B cell (primary cell): Measurements from ENCODE around the gene COL9A3. TPM values are rescaled to one million over a fixed set of nuclear protein-coding genes. Genes with fewer than 3 reads are reported as not detected.

Experiments
- ATAC-seq: fragments of 200-7000 bp; cut with Tn5 transposase; one replicate; pipeline ENCODE4 v1.10.0; 2021; ENCODE audit warnings: low read depth, mild to moderate bottlenecking, moderate number of reproducible peaks, moderate library complexity
- CTCF ChIA-PET: fragments of 350-600 bp; sonication (Branson Sonifier 250); formaldehyde crosslinking; loops from one replicate; lab custom pipeline; 2021; ENCODE audit warnings: antibody characterized with exemption, inconsistent platforms; lab: Charles Lee
- POLR2A ChIA-PET: fragments of 350-600 bp; sonication (Branson Sonifier 250); formaldehyde crosslinking; loops from one replicate; lab custom pipeline; 2021; ENCODE audit warnings: antibody characterized with exemption; lab: Charles Lee
- DNase-seq: peaks from one replicate; pipeline ENCODE4 v3.0.0; 2013
- H2AFZ ChIP-seq: 2 replicates; pipeline ENCODE4 v1.6.1; 2012; ENCODE audit warnings: mild to moderate bottlenecking, low read depth, low read length; ENCODE audit not compliant: insufficient read depth, poor library complexity, severe bottlenecking
- H3K27ac ChIP-seq, 2 donors: 1 replicate in 1 of 2; 2 replicates in 1 of 2; pipeline ENCODE4 v1.5.1; 2012 to 2013; ENCODE audit warnings: low read length in 2 of 2, mild to moderate bottlenecking in 2 of 2, moderate library complexity in 1 of 2
- H3K27me3 ChIP-seq, 4 experiments: fragments of 200-600 bp in 1 of 4; sonication (generic) in 1 of 4; replicated peaks in 1 of 4; 1 replicate in 2 of 4; 2 replicates in 2 of 4; pipeline versions ENCODE4 v1.6.1 to v1.7.0; 2013 to 2016; ENCODE audit warnings: low read length in 3 of 4, mild to moderate bottlenecking in 2 of 4, mixed read lengths in 1 of 4, moderate library complexity in 1 of 4; ENCODE audit not compliant: insufficient read depth in 4 of 4, control insufficient read depth in 3 of 4; ENCODE audit errors: control extremely low read depth in 1 of 4
- H3K36me3 ChIP-seq, 2 experiments: replicated peaks in 1 of 2; 1 replicate in 1 of 2; 2 replicates in 1 of 2; pipeline versions ENCODE4 v1.6.1 to v1.7.1; 2013; ENCODE audit warnings: low read length in 1 of 2; ENCODE audit not compliant: insufficient read depth in 2 of 2, control insufficient read depth in 1 of 2; ENCODE audit errors: control extremely low read depth in 1 of 2, extremely low read depth in 1 of 2
- H3K4me1 ChIP-seq, 2 donors: fragments of 200-600 bp in 1 of 2; sonication (generic) in 1 of 2; 1 replicate in 1 of 2; 2 replicates in 1 of 2; pipeline versions ENCODE4 v1.5.1 to v1.6.1; 2013 to 2017; ENCODE audit warnings: low read length in 2 of 2; ENCODE audit not compliant: control insufficient read depth in 2 of 2, insufficient read depth in 2 of 2
- H3K4me2 ChIP-seq: replicated peaks from 2 replicates; pipeline ENCODE3; 2012; ENCODE audit warnings: mild to moderate bottlenecking, low read depth, low read length; ENCODE audit not compliant: poor library complexity, severe bottlenecking
- H3K4me3 ChIP-seq, 5 experiments: fragments of 200-600 bp in 1 of 5; sonication (generic) in 1 of 5; 1 replicate in 3 of 5; 2 replicates in 2 of 5; pipeline versions ENCODE4 v1.5.1 to v1.7.0; 2011 to 2016; ENCODE audit warnings: low read length in 4 of 5, mild to moderate bottlenecking in 4 of 5, low read depth in 2 of 5, control low read depth in 1 of 5, moderate library complexity in 1 of 5; ENCODE audit not compliant: insufficient read depth in 1 of 5; ENCODE audit errors: control extremely low read depth in 1 of 5, extremely low read depth in 1 of 5
- H3K79me2 ChIP-seq: fragments of 200-600 bp; sonication (generic); one replicate; pipeline ENCODE4 v1.6.0; 2016; ENCODE audit warnings: low read length; ENCODE audit not compliant: control insufficient read depth, insufficient read depth
- H3K9ac ChIP-seq: fragments of 200-600 bp; sonication (generic); 2 replicates; pipeline ENCODE4 v1.6.1; 2017; ENCODE audit warnings: mild to moderate bottlenecking, low read length, moderate library complexity
- H3K9me3 ChIP-seq, 3 donors: one replicate each; pipeline versions ENCODE4 v1.6.1 to v1.7.1; 2013; ENCODE audit warnings: low read length in 2 of 3; ENCODE audit not compliant: control insufficient read depth in 2 of 3, insufficient read depth in 1 of 3; ENCODE audit errors: control extremely low read depth in 1 of 3
- H4K20me1 ChIP-seq: 2 replicates; pipeline ENCODE4 v1.6.0; 2012; ENCODE audit warnings: mild to moderate bottlenecking, low read length; ENCODE audit not compliant: insufficient read depth, control insufficient read depth, poor library complexity, severe bottlenecking
- H3K27ac Mint-ChIP-seq: one replicate; pipeline ENCODE4 v1.8.0; 2021; ENCODE audit warnings: mixed read lengths
- H3K27me3 Mint-ChIP-seq: one replicate; pipeline ENCODE4 v1.8.0; 2021; ENCODE audit warnings: mixed read lengths
- H3K4me1 Mint-ChIP-seq: one replicate; pipeline ENCODE4 v1.8.0; 2021; ENCODE audit warnings: mixed read lengths
- H3K4me3 Mint-ChIP-seq: one replicate; pipeline ENCODE4 v1.8.0; 2021; ENCODE audit warnings: mixed read lengths
- H3K9me3 Mint-ChIP-seq: one replicate; pipeline ENCODE4 v1.8.0; 2022; ENCODE audit warnings: mixed read lengths; ENCODE audit not compliant: insufficient read depth
- EZH2 ChIP-seq: IDR thresholded peaks from 2 replicates; pipeline ENCODE4 v1.6.1; 2012; ENCODE audit warnings: borderline replicate concordance, low read depth, mild to moderate bottlenecking, moderate library complexity, low read length; ENCODE audit not compliant: insufficient read depth, poor library complexity, severe bottlenecking
- WGBS: methylation state at CpG from one replicate; pipeline ENCODE4 v1.1.5; 2013; ENCODE audit warnings: missing lambda C conversion rate; ENCODE audit not compliant: insufficient coverage; 5-methylcytosine and 5-hydroxymethylcytosine counted together
- intact Hi-C: fragments of 100-400 bp; cut with micrococcal nuclease; formaldehyde crosslinking; loops from one replicate; pipeline ENCODE4 v1.10.0; 2022
- polyA plus RNA-seq: library from polyadenylated mRNA; depleted of rRNA; stranded (reverse); fragments of >200 nt; gene quantifications from 2 replicates; pipeline ENCODE4 v1.2.3, GENCODE V29; 2012
- total RNA-seq, 2 donors: library from RNA; stranded (reverse); fragments of 120-200 nt in 1 of 2; gene quantifications; 1 replicate in 1 of 2; 2 replicates in 1 of 2; pipeline versions ENCODE4 v1.2.3 to v1.2.4, GENCODE V29; 2013 to 2022
- TF ChIP-seq, protein P1 (sequence below): fragments of 200-600 bp; IDR thresholded peaks from one replicate; pipeline ENCODE4 v1.8.0; 2022; ENCODE audit warnings: antibody characterized with exemption, mild to moderate bottlenecking

The COL9A3 gene
- total and polyA plus RNA-seq, 2 donors (not counting 1 experiment from before 2014, with no cell fraction given) = 10.7 to 96.3 TPM

- Mint-ChIP-seq H3K4me1 (peaks cover 15% of the 10 kb centered on the region), H3K9me3 (no peaks in the 10 kb centered on the region), H3K27me3 (peaks cover 4% of the 10 kb centered on the region), H3K4me3 (no peak overlapping the region), H3K27ac (no peak overlapping the region)
- ATAC-seq (no peak), DNase-seq (no peak)
- peaks cover 0 to 38% (median 22%) of the 10 kb centered on the region in 4 experiments for H3K27me3 ChIP-seq
- H3K4me3 ChIP-seq = no peak overlapping the region
- POLR2A ChIA-PET = no interaction called here
- WGBS = 94% methylated on average over 12 of the region's 19 CpGs
- H3K79me2 ChIP-seq = no peaks in the 10 kb centered on the region
- H4K20me1 ChIP-seq = peaks cover 6% of the 10 kb centered on the region
- H3K4me2 ChIP-seq = no peak overlapping the region
- no peak overlapping the region for H3K27ac ChIP-seq
- peaks cover 0 to 11% (median 0%) of the 10 kb centered on the region in 3 donors for H3K9me3 ChIP-seq
- peaks cover 25 to 29% of the 10 kb centered on the region in 2 donors for H3K4me1 ChIP-seq
- H3K9ac ChIP-seq = no peak overlapping the region
- TF ChIP-seq, protein P1, sequence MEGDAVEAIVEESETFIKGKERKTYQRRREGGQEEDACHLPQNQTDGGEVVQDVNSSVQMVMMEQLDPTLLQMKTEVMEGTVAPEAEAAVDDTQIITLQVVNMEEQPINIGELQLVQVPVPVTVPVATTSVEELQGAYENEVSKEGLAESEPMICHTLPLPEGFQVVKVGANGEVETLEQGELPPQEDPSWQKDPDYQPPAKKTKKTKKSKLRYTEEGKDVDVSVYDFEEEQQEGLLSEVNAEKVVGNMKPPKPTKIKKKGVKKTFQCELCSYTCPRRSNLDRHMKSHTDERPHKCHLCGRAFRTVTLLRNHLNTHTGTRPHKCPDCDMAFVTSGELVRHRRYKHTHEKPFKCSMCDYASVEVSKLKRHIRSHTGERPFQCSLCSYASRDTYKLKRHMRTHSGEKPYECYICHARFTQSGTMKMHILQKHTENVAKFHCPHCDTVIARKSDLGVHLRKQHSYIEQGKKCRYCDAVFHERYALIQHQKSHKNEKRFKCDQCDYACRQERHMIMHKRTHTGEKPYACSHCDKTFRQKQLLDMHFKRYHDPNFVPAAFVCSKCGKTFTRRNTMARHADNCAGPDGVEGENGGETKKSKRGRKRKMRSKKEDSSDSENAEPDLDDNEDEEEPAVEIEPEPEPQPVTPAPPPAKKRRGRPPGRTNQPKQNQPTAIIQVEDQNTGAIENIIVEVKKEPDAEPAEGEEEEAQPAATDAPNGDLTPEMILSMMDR = no peak
- TF ChIP-seq EZH2 = no peak
- H3K36me3 ChIP-seq = no peaks in the 10 kb centered on the region
- no peak overlapping the region for H2AFZ ChIP-seq
- CTCF ChIA-PET = interaction anchor here (1.0 to 1.9 kb wide), 2 partner anchors 13 to 77 kb away, joined by 3 to 4 read pairs; no protein-coding TSS in a partner anchor
- intact Hi-C loops = no loop called here
These were observed 4.3 kb downstream of the COL9A3 start for GRCh38 chr20:62820962-62821725.

GRCh38 chr20:62821726-62822210, 4.9 kb downstream of the COL9A3 start:
- TF ChIP-seq, protein P1 = no peak
- TF ChIP-seq EZH2 = no peak
- CTCF ChIA-PET = interaction anchor here (1.0 to 2.2 kb wide), 3 partner anchors 14 to 187 kb away, joined by 3 to 16 read pairs (median 6); no protein-coding TSS in a partner anchor
- intact Hi-C loops = no loop called here

More at GRCh38 chr20:62821726-62822210, 4.9 kb downstream of the COL9A3 start:
- H3K4me3 Mint-ChIP-seq = no peak overlapping the region
- H3K9ac ChIP-seq = no peak overlapping the region
- DNase-seq (no peak), ATAC-seq (no peak)
- peaks cover 16% of the 10 kb centered on the region for H3K4me1 Mint-ChIP-seq
- POLR2A ChIA-PET = no interaction called here
- WGBS = 90% methylated on average over 5 of the region's 12 CpGs
- H4K20me1 ChIP-seq = peaks cover 4% of the 10 kb centered on the region
- no peak overlapping the region for H3K4me2 ChIP-seq
- no peak overlapping the region for H3K27ac ChIP-seq
- no peaks in the 10 kb centered on the region for H3K27me3 Mint-ChIP-seq
- H3K27ac Mint-ChIP-seq = no peak overlapping the region
- no peaks in the 10 kb centered on the region for H3K79me2 ChIP-seq
- H3K9me3 Mint-ChIP-seq = no peaks in the 10 kb centered on the region
- H3K9me3 ChIP-seq = peaks cover 0 to 7% (median 0%) of the 10 kb centered on the region in 3 donors
- peaks cover 0 to 32% (median 18%) of the 10 kb centered on the region in 4 experiments for H3K27me3 ChIP-seq
- no peak overlapping the region for H2AFZ ChIP-seq
- H3K36me3 ChIP-seq = no peaks in the 10 kb centered on the region
- peaks cover 23 to 28% of the 10 kb centered on the region in 2 donors for H3K4me1 ChIP-seq
- H3K4me3 ChIP-seq = no peak overlapping the region
